HG03097 (cell line): ENCODE measurements around the gene PEX11B.
A peak's percentile ranks its signal among the peaks of the same experiment; 100 is the strongest.

Experiments used
- ATAC-seq: cut with Tn5 transposase; IDR thresholded peaks from one replicate; pipeline ENCODE4 v1.9.1; 2021; ENCODE audit not compliant: unreplicated experiment, low FRiP score

The PEX11B gene

GRCh38 chr1:145912128-145912641, 6.3 kb downstream of the PEX11B start:
- ATAC-seq, result no peak

GRCh38 chr1:145908653-145909052, 9.9 kb downstream of the PEX11B start:
- no peak for ATAC-seq

- ATAC-seq, result no peak
Measured at GRCh38 chr1:145906954-145907753, 11.4 kb downstream of the PEX11B start.

- no peak for ATAC-seq
Measured at GRCh38 chr1:145901312-145902021, 17.1 kb downstream of the PEX11B start.

GRCh38 chr1:145898756-145899155, 19.8 kb downstream of the PEX11B start:
- no peak for ATAC-seq

GRCh38 chr1:145897969-145898368, 20.5 kb downstream of the PEX11B start:
- no peak for ATAC-seq

- no peak for ATAC-seq
Measured at GRCh38 chr1:145895471-145895870, 23.0 kb downstream of the PEX11B start.

- no peak for ATAC-seq
Measured at GRCh38 chr1:145893306-145894055, 25.0 kb downstream of the PEX11B start.

GRCh38 chr1:145892486-145893087, 25.9 kb downstream of the PEX11B start:
- no peak for ATAC-seq

GRCh38 chr1:145891587-145892485, 26.7 kb downstream of the PEX11B start:
- no peak for ATAC-seq

- no peak for ATAC-seq
Measured at GRCh38 chr1:145891143-145891542, 27.4 kb downstream of the PEX11B start.

- no peak for ATAC-seq
Measured at GRCh38 chr1:145889722-145890121, 28.8 kb downstream of the PEX11B start.

GRCh38 chr1:145887631-145888030, 30.9 kb downstream of the PEX11B start:
- ATAC-seq, result no peak

GRCh38 chr1:145886816-145887215, 31.7 kb downstream of the PEX11B start:
- ATAC-seq, result no peak

- no peak for ATAC-seq
Measured at GRCh38 chr1:145886390-145886789, 32.1 kb downstream of the PEX11B start.

GRCh38 chr1:145885738-145886287, 32.7 kb downstream of the PEX11B start, which contains the start of gene ANKRD35:
ANKRD35 (minus strand) TSS chr1:145885866; CDS start chr1:145885758, 108 bp downstream.
- ATAC-seq, result peak; percentile 97

GRCh38 chr1:145884675-145885074, 33.8 kb downstream of the PEX11B start:
- ATAC-seq, result no peak

- ATAC-seq, result no peak
Measured at GRCh38 chr1:145879775-145880174, 38.7 kb downstream of the PEX11B start.

GRCh38 chr1:145878724-145879123, 39.8 kb downstream of the PEX11B start:
- ATAC-seq, result no peak
